IMR-90 (cell line): ENCODE measurements around the gene IPO13. TPM values are rescaled to one million over a fixed set of nuclear protein-coding genes. Genes with fewer than 3 reads are reported as not detected.
A peak's percentile ranks its signal among the peaks of the same experiment; 100 is the strongest.

Experiments used
- ATAC-seq: fragments of 200-7000 bp; cut with Tn5 transposase; 2 replicates; pipeline ENCODE4 v1.9.1; 2020; ENCODE audit warnings: low read depth, mild to moderate bottlenecking, moderate library complexity
- BruUV-seq: library from RNA; stranded (reverse); fragments of 400-500 nt; replicated peaks from 2 replicates; lab custom pipeline; 2021; lab: Mats Ljungman, UMichigan
- CTCF ChIA-PET: fragments of 300-600 bp; formaldehyde crosslinking; extraction: SDS; loops from one replicate; lab custom pipeline; 2021; ENCODE audit warnings: antibody characterized with exemption; lab: Yijun Ruan, JAX
- POLR2A ChIA-PET: fragments of 300-600 bp; sonication (Branson Sonifier 250); formaldehyde crosslinking; loops from one replicate; lab custom pipeline; 2022; ENCODE audit warnings: antibody characterized with exemption; ENCODE audit not compliant: unreplicated experiment; lab: Charles Lee
- DNase-seq: peaks from one replicate; pipeline ENCODE4 v3.0.0; 2013
- H2AFZ ChIP-seq: replicated peaks from 2 replicates; pipeline ENCODE3; 2013; ENCODE audit warnings: low read length, mild to moderate bottlenecking; ENCODE audit not compliant: poor library complexity
- H2AK5ac ChIP-seq: 2 replicates; pipeline ENCODE4 v1.6.1; 2013; ENCODE audit warnings: low read depth, low read length, inconsistent platforms
- H2AK9ac ChIP-seq: replicated peaks from 2 replicates; pipeline ENCODE3; 2013; ENCODE audit warnings: mild to moderate bottlenecking, low read depth, low read length, moderate library complexity; ENCODE audit not compliant: poor library complexity
- H2BK120ac ChIP-seq: 2 replicates; pipeline ENCODE4 v1.6.1; 2013; ENCODE audit warnings: low read depth, low read length, inconsistent platforms
- H2BK15ac ChIP-seq: 3 replicates; pipeline ENCODE4 v1.6.1; 2013; ENCODE audit warnings: low read depth, low read length, inconsistent platforms
- H2BK20ac ChIP-seq: 2 replicates; pipeline ENCODE4 v1.6.1; 2013; ENCODE audit warnings: low read depth, mild to moderate bottlenecking, inconsistent platforms, low read length, moderate library complexity
- H2BK5ac ChIP-seq: 2 replicates; pipeline ENCODE4 v1.6.1; 2013; ENCODE audit warnings: mild to moderate bottlenecking, low read depth, low read length, inconsistent platforms; ENCODE audit not compliant: poor library complexity, severe bottlenecking
- H3K14ac ChIP-seq: replicated peaks from 2 replicates; pipeline ENCODE4 v1.6.1; 2013; ENCODE audit warnings: low read depth, low read length, inconsistent platforms
- H3K18ac ChIP-seq: 2 replicates; pipeline ENCODE4 v1.6.1; 2013; ENCODE audit warnings: low read depth, low read length, control low read depth
- H3K23ac ChIP-seq: 2 replicates; pipeline ENCODE4 v1.6.1; 2013; ENCODE audit warnings: low read depth, low read length, inconsistent platforms
- H3K27ac ChIP-seq: 2 replicates; pipeline ENCODE4 v1.5.1; 2013; ENCODE audit warnings: mild to moderate bottlenecking, control low read depth, low read length; ENCODE audit not compliant: insufficient read depth
- H3K27me3 ChIP-seq: 2 replicates; pipeline ENCODE4 v1.6.1; 2013; ENCODE audit warnings: low read length; ENCODE audit not compliant: control insufficient read depth, insufficient read depth
- H3K36me3 ChIP-seq: 2 replicates; pipeline ENCODE4 v1.6.1; 2013; ENCODE audit warnings: low read length, mixed read lengths; ENCODE audit not compliant: control insufficient read depth, insufficient read depth
- H3K4ac ChIP-seq: 2 replicates; pipeline ENCODE4 v1.6.1; 2013; ENCODE audit warnings: low read depth, low read length, inconsistent platforms
- H3K4me1 ChIP-seq: 2 replicates; pipeline ENCODE4 v1.6.1; 2013; ENCODE audit warnings: low read length, mixed read lengths; ENCODE audit not compliant: control insufficient read depth, insufficient read depth
- H3K4me2 ChIP-seq: 2 replicates; pipeline ENCODE4 v1.6.1; 2013; ENCODE audit warnings: low read depth, mild to moderate bottlenecking, control low read depth, low read length, moderate library complexity
- H3K4me3 ChIP-seq: 2 replicates; pipeline ENCODE4 v1.5.1; 2013; ENCODE audit warnings: low read depth, mild to moderate bottlenecking, control low read depth, low read length, moderate library complexity; ENCODE audit not compliant: insufficient read depth
- H3K56ac ChIP-seq: 2 replicates; pipeline ENCODE4 v1.6.1; 2013; ENCODE audit warnings: low read length, inconsistent platforms; ENCODE audit not compliant: insufficient read depth; ENCODE audit errors: extremely low read depth
- H3K79me1 ChIP-seq, 2 experiments: 2 replicates each; pipeline ENCODE4 v1.6.1; 2013; ENCODE audit warnings: low read length in 2 of 2, inconsistent platforms in 1 of 2, low read depth in 1 of 2
- H3K9ac ChIP-seq: 2 replicates; pipeline ENCODE4 v1.6.1; 2013; ENCODE audit warnings: low read depth, low read length, control low read depth
- H3K9me1 ChIP-seq: 2 replicates; pipeline ENCODE4 v1.6.1; 2013; ENCODE audit warnings: low read length, inconsistent platforms; ENCODE audit not compliant: insufficient read depth
- H3K9me3 ChIP-seq: 2 replicates; pipeline ENCODE4 v1.6.1; 2013; ENCODE audit warnings: low read length; ENCODE audit not compliant: control insufficient read depth, insufficient read depth
- H4K20me1 ChIP-seq: 2 replicates; pipeline ENCODE4 v1.6.1; 2013; ENCODE audit warnings: low read length, inconsistent platforms; ENCODE audit not compliant: insufficient read depth
- H4K5ac ChIP-seq: 2 replicates; pipeline ENCODE4 v1.6.1; 2013; ENCODE audit warnings: mild to moderate bottlenecking, low read depth, low read length, control low read depth
- H4K8ac ChIP-seq, 2 experiments: 2 replicates each; pipeline ENCODE4 v1.6.1; 2013; ENCODE audit warnings: low read depth in 2 of 2, low read length in 2 of 2, control low read depth in 1 of 2, inconsistent platforms in 1 of 2
- H4K91ac ChIP-seq: 2 replicates; pipeline ENCODE4 v1.6.1; 2013; ENCODE audit warnings: low read depth, low read length, inconsistent platforms; ENCODE audit not compliant: insufficient read depth
- MAFK ChIP-seq: IDR thresholded peaks from 2 replicates; pipeline ENCODE4 v1.6.1; 2012; ENCODE audit warnings: low read depth, low read length, improper control_type of control experiment
- MAZ ChIP-seq: IDR thresholded peaks from 2 replicates; pipeline ENCODE4 v1.6.1; 2012; ENCODE audit warnings: low read depth, mild to moderate bottlenecking, low read length, improper control_type of control experiment, moderate library complexity, borderline replicate concordance
- MXI1 ChIP-seq: IDR thresholded peaks from 2 replicates; pipeline ENCODE4 v1.6.1; 2012; ENCODE audit warnings: low read depth, mild to moderate bottlenecking, low read length, moderate library complexity, borderline replicate concordance
- POLR2A ChIP-seq: IDR thresholded peaks from 2 replicates; pipeline ENCODE4 v1.6.1; 2012; ENCODE audit warnings: mild to moderate bottlenecking, low read depth, low read length
- RFX5 ChIP-seq: IDR thresholded peaks from 2 replicates; pipeline ENCODE4 v1.8.0; 2012; ENCODE audit warnings: low read depth, mild to moderate bottlenecking, low read length, moderate library complexity
- SMC3 ChIP-seq: fragments of 150-350 bp; IDR thresholded peaks from 2 replicates; pipeline ENCODE4 v1.6.1; 2016; ENCODE audit warnings: low read depth, mild to moderate bottlenecking, antibody characterized with exemption, low read length, moderate library complexity
- WGBS, 2 experiments: methylation state at CpG; one replicate each; pipeline versions ENCODE4 v1.1.5 to v1.1.7; 2013; ENCODE audit warnings: missing lambda C conversion rate in 2 of 2; ENCODE audit not compliant: insufficient read length in 1 of 2; ENCODE audit errors: extremely low coverage in 2 of 2; 5-methylcytosine and 5-hydroxymethylcytosine counted together
- dilution Hi-C: fragments of 300-500 bp; cut with HindIII; formaldehyde crosslinking; loops from one replicate; pipeline ENCODE4 v1.14.3; 2018; ENCODE audit warnings: low sequenced_read_pairs; ENCODE audit not compliant: unreplicated experiment
- in situ Hi-C: fragments of 300-500 bp; cut with MboI; formaldehyde crosslinking; loops from 3 replicates; pipeline ENCODE4 v1.14.3; 2019; ENCODE audit warnings: low sequenced_read_pairs, inconsistent platforms, mixed read lengths
- intact Hi-C: fragments of 100-400 bp; cut with micrococcal nuclease; formaldehyde crosslinking; loops from 2 replicates; pipeline ENCODE4 v1.10.0; 2022
- polyA plus RNA-seq, 3 experiments: library from polyadenylated mRNA; depleted of rRNA; stranded (reverse); fragments of >200 nt; gene quantifications; 2 replicates each; pipeline ENCODE4 v1.2.3, GENCODE V29; 2012; ENCODE audit warnings: low replicate concordance in 1 of 3
- total RNA-seq: library from RNA; depleted of rRNA; stranded (reverse); fragments of >200 nt; gene quantifications from 2 replicates; pipeline ENCODE4 v1.2.3, GENCODE V29; 2012
- TF ChIP-seq, protein P1 (sequence below): fragments of 150-350 bp; IDR thresholded peaks from 2 replicates; pipeline ENCODE4 v1.6.1; 2016; ENCODE audit warnings: low read depth, mild to moderate bottlenecking, low read length, moderate library complexity, borderline replicate concordance

IPO13 gene
- total and polyA plus RNA-seq, 2 of the 4 experiments (the other 2 are of a cell fraction), result 15.2 to 18.7 TPM

DNA sequence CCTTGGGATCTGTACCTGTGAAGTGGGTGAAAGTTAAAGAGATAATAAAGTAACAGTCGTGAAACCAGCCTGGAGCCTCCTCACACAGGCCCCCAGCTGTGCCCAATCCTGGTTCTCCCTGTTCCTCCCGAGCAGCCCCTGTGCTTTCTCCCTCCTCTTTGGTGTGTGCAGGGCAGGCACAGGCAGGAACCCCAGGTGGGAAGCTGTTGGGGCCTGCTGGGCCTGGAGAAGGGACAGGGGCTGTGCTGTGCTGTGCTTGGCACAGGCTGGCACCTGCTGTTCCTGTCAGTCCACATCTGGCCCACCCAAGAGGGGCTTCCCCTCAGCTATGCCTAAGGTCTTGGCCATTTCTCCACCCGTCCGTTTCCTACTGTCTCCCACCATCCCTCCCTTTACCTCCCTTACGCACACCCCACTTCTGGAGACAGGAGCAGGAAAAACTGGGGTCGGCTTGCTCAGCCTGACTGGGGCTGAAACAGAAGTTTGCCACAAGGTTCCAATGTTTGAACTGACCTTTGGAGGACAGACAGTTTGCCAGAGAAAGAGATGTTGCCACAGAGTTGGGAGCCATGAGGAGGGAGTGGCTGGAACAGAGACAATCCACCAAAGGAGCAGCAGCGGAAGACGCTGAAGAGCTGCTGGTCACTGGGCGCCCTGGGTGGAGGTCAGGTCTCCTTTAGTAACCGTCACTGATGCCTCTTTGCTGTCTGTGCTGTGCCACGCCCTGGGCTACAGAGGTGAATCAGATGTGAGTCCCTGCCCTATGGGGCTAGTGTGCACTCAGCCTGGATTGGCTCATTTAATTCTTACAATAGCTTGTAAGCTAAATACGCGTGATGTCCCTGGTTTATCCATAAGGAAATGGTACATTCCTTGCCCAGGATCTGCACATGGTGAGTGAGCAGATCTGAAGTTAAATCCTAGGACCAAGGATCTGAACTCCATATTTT is 31.9 kb upstream of the IPO13 start:
- intact Hi-C loops, result no loop called here
- Histone ChIP-seq H3K56ac (no peak overlapping the region), H4K20me1 (no peaks in the 10 kb centered on the region), H3K18ac (no peak overlapping the region), H3K9me3 (no peaks in the 10 kb centered on the region), H3K4me3 (no peak overlapping the region), H2BK15ac (no peak overlapping the region), H3K4ac (no peak overlapping the region), H3K14ac (no peak overlapping the region), H4K8ac (no peak overlapping the region), H3K4me1 (peaks cover 9% of the 10 kb centered on the region; the same call in 1 of the 2 replicates), H2AFZ (no peak overlapping the region), H3K27ac (no peak overlapping the region), H3K36me3 (no peaks in the 10 kb centered on the region), H2BK20ac (no peak overlapping the region), H2AK5ac (no peak overlapping the region), H3K9ac (no peak overlapping the region), H4K5ac (no peak overlapping the region), H2BK120ac (no peak overlapping the region), H3K9me1 (peaks cover 5% of the 10 kb centered on the region; the same call in 1 of the 2 replicates), H3K4me2 (no peak overlapping the region), H3K27me3 (no peaks in the 10 kb centered on the region), H2BK5ac (no peak overlapping the region), H3K79me1 (no peaks in the 10 kb centered on the region), H2AK9ac (peak overlapping the region; percentile 17), H4K91ac (no peak overlapping the region), H3K23ac (no peak overlapping the region)
- dilution Hi-C loops, result no loop called here
- DNase-seq, result no peak
- in situ Hi-C loops, result no loop called here
- ChIA-PET CTCF (no interaction called here), POLR2A (no interaction called here)
- BruUV-seq, result no TSS peak
- no peak for ATAC-seq
- no peak for TF ChIP-seq MXI1
- no peak for TF ChIP-seq RFX5
- TF ChIP-seq POLR2A, result no peak
- no peak for TF ChIP-seq MAFK
- no peak for TF ChIP-seq SMC3
- TF ChIP-seq, protein P1, sequence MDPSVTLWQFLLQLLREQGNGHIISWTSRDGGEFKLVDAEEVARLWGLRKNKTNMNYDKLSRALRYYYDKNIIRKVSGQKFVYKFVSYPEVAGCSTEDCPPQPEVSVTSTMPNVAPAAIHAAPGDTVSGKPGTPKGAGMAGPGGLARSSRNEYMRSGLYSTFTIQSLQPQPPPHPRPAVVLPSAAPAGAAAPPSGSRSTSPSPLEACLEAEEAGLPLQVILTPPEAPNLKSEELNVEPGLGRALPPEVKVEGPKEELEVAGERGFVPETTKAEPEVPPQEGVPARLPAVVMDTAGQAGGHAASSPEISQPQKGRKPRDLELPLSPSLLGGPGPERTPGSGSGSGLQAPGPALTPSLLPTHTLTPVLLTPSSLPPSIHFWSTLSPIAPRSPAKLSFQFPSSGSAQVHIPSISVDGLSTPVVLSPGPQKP, result no peak
- no peak for TF ChIP-seq MAZ
- WGBS, 2 experiments, result 97% methylated on average over 6 of the region's 13 CpGs; no CpG with 5 or more reads in 1 of the 2 experiments
